NCI-H1092 (cell line): ENCODE measurements around the gene TNFRSF9.
"Not testable (repeated sequence)": the region's sequence is repeated elsewhere in the genome, so short reads cannot be mapped to it uniquely, and the experiment has no call there.

Source experiments
- DNase-seq: peaks from one replicate; lab custom pipeline; 2025; lab: John Stamatoyannopoulos, UW

Gene TNFRSF9

DNA sequence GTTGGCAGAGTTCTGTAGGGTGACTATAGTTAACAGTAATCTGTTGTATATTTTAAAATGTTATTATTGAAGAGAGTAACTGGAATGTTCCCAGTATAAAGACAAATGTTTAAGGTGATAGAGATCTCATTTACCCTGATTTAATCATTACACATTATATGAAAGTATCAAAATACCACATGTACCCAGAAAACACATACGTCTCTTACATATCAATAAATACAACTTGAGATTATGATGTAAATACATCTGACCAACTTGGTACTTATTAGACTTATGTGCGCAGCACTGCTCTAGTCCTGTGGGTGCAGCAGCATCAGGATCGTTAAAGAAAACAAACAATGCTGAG lies 20.2 kb upstream of the TNFRSF9 start:
- no peak for DNase-seq

DNA sequence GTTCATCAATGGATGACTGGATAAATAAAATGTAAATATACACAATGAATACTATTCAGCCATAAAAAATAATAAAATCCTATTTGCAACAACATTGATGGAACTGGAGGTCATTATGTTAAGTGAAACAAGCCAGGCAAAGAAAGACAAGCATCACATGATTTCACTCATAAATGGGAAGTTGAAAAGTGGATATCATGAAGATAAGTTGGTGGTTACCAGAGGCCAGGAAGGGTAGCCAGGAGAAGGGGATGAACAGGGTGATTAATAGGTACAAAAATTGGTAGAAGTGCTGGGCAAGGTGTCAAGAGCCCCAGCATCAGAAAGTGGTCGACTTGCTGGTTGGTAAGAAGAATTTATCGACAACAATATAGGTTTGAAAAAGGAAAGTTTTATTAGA lies 19.5 kb upstream of the TNFRSF9 start:
- no peak for DNase-seq

DNA sequence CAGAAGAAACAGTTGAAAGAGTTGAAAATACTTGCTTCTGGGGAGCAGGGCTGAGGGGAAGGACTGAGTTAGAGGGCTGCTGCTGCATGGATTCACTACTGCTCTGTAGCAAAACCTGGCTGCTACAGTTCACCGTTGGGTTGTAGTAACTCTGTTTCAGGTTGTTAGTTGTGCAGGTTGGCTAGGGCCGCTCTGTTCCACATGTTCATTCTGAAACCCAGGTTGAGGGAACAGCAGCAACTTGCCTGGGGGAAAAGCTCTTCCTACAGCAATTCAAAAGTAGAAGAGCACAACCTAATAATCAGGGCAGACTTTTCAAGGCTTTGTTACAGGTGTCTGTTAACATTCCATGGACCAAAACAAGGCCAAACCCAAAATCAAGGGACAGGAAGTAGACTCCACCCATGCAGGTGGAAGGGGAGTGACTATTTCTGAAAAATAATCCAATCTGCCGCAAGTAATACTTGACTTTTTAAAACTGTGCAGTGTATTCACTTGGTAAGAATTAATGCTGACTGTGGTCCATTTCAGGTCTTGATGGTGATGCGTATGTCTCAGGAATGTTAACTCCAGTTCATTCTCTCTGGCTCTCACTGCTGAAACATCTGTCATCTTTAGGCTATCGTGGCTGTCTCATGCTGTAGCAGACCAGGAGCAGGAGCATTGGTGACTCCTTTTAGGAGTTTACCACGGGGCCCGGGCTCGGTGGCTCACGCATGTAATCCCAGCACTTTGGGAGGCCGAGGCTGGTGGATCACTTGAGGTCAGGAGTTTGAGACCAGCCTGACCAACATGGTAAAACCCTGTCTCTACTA lies 15.8 kb upstream of the TNFRSF9 start:
- DNase-seq, result no peak

DNA sequence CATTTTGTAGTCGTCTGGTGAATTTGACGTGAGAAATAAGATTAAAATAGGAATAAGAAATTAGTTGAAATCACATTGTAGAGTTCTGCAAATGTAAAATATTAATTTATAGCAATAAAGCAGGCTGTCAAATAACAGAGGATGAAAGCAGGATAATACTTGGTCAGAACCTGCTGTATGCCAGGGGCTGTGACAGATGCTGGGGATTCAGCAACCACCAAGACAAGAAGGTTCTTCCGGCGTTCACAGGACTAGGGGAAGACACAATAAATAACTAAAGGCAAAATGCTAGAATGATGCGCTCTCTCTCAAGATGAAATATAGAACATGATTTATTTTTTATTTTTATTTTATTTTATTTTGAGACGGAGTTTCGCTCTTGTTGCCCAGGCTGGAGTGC lies 14.0 kb upstream of the TNFRSF9 start:
- peak; percentile 2 for DNase-seq

DNA sequence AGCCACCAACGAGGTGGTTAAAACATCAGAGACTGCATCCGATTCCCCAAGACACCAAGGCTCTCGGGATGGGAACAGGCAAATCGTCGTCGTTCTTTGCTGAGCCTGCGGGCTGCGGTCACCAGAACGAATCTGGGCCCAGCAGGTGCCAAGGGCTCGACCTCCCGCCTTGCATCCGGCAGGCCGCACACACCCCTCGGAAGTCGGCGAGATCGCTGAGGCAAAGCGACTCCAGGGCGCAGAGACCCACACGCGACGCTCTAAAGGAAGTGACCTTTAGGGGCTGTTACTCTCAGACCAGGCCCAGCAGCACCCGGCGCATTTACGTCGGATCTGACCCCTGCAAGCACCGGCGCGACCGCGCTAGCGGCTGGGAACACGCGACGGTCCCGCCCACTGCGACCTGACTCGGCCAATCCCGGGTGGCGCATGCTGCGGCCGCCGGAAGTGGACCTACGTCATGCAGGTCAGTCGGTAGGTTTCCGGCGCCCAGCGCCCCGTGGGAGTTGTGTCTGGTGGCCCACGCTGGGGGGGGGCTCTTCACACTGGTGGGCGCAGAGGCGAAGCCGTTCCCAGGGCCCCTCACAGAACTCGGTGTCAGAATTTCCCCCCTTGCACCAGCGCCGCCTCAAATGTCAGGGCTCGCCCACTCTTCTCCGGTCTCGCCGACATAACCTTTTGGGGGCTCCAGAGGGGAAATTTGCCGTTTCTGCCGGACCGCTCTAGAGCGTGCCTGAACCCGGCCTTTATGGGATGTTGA lies 13.4 kb upstream of the TNFRSF9 start:
- DNase-seq, result peak; percentile 94

DNA sequence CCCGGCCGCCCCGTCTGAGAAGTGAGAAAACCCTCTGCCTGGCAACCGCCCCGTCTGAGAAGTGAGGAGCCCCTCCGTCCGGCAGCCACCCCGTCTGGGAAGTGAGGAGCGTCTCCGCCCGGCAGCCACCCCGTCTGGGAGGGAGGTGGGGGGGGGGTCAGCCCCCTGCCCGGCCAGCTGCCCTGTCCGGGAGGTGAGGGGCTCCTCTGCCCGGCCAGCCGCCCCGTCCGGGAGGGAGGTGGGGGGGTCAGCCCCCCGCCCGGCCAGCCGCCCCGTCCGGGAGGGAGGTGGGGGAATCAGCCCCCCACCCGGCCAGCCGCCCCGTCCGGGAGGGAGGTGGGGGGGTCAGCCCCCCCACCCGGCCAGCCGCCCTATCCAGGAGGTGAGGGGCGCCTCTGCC lies 12.2 kb upstream of the TNFRSF9 start:
- not testable (repeated sequence) for DNase-seq

DNA sequence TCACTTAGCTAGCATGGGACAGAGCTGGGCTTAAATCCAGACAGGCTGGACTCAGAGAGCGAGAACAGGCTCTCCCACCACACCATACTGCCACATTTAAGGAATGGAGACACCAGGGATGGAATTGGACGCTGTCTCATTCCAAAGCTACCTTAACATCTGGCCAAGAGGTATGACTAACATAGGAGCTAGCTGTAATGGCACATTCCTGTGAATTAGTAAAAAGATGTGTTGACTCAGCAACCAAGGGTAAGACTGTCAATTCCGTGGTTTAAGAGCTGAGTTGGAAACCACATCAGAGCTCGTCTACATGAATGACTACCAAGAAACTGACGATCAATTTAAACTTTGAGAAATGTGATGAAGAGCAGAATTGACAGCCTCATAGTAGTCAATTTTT lies 8.3 kb upstream of the TNFRSF9 start:
- no peak for DNase-seq

DNA sequence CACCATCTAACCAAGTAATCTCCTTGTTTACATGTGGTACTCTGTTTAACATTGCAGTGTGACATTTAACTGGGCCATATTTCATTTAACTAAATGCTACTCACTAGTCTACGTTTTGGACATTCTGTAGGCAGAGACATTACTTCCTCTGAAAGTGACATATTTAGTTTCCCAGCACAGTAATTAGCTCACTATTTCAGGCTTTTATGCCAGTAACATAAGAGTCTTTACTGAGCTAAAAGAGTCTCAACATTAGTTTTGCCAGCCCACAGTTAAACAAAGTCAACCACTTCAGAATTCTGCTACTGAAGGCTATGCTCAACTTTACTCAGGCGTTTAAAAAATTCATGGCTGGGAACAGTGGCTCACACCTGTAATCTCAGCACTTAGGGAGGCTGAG lies 2.6 kb upstream of the TNFRSF9 start:
- no peak for DNase-seq

DNA sequence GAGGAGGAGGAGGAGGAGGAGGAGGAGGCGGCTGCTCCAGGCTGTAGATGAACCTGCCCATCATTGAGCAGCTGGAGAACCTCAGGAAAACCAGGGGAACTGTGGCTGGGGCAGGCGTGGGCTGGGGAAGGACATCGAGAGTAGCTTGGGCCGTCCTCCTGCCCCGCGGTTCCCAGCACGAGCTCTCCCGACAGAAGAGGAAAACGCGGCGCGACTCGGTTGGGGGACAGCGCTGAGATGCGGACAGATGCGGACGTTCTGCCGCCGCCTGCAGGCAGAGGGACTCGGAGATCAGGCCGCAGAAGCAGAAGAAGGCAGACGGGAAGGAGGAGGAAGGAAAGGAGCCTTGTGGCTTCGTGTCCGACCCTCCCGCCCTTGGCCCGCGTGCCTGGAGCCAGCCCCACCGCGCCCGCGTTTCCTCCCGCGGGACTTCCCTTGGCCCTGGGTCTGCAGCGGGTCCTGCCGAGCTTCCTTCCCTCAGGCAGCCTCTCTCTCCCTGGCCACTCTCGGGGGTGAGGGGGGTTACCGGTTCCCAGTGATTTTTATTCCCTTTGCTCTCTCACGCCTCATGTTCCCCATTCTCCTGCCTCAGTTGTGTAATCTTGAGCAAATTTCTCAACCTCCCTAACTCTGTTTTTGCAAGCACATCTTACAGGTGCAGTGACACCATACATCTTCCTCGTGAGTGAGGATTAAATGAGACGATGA lies 1.7 kb upstream of the TNFRSF9 start:
- no peak for DNase-seq

DNA sequence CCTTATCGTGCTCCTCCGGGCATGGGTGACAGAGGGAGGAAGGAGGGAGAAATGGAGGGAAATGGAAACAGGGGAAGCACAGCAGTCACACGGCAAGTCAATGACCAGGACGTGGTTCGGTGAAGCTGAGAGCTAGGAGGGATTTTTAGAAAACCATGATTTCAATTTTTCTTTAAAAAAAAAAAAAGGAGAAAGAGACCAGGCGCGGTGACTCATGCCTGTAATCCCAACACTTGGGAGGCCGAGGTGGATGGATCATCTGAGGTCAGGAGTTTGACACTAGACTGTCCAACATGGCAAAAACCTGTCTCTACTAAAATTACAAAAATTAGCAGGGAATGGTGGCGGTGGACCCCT lies 776 bp upstream of the TNFRSF9 start:
- DNase-seq, result no peak

DNA sequence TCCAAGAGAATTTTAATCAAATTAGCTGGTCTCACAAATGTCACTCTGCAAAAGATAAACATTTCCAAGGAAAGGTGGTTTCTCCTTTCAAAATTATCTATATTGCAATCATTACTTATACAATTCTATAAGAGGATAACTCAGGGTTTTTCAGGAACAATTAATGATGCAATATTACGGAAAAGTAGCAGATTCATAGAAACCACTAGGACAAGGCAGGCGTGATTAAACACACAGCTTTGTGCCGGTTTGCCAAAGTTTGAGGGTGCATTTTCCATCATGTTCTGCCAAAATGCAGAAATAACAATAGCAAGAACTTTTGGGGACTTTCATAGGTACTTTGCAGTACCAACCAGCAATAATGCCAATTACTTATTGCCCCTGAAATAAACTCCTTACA lies 605 bp downstream of the TNFRSF9 start:
- no peak for DNase-seq

DNA sequence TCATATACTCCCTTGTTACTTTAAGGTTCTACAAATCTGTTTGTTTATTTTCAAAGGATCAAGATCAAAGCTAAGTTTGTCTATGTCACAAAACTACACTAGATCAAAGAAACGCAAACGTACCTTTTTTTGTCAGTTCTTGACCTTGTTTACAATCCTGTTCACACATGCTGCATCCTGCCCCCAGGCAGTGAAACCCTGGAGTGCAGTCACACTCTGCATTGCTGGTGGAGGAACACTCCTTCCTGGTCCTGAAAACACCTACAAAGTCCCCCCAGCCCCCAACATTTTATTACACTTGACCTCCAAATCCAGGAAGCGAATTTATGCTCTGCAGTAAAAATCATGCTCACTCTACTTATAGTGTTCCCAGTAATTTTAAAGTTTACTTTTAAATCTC lies 2.6 kb downstream of the TNFRSF9 start:
- no peak for DNase-seq

DNA sequence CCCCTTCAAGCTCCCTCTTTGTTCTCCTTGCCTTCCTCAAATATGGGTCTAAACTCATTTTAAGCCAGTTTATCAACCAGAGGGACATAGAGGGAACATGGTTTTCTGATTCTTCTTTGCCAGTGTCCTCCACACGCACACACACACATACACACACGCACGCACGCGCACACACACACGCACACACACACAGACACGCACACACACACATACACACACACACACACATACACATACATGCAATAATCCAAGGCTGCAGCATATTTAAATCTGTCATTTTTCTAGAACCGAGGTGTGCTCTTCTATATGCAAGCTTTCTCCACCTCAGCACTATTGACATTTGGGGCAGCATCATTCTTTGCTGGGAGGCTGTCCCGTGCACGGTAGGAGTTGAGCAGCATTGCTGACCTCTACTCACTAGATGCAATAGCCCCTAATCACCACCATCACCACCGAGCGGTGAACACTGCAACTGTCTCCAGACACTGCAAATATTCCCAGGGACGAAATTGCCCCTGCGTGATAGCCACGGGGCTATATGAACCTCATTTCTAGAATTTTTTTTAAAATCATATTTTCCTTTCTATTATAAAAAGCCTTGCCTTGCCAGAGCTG lies 8.0 kb downstream of the TNFRSF9 start:
- DNase-seq, result no peak

DNA sequence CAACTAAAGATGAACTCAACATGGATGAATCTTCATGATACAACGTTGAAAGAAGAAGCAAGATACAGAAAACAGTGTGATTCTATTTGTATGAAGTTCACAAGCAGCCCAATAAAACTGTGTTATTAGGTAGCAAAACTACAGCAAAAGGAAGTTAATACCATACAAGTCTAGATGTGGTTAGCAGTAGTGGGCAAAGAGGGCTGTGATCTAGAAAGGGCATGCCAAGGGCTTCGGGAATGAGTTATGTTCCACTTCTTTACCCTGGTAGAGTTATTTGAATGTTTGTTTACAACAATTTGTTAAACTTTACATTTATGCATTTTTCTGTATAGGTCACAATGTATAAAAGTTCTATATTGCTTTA lies 9.2 kb downstream of the TNFRSF9 start:
- DNase-seq, result no peak

DNA sequence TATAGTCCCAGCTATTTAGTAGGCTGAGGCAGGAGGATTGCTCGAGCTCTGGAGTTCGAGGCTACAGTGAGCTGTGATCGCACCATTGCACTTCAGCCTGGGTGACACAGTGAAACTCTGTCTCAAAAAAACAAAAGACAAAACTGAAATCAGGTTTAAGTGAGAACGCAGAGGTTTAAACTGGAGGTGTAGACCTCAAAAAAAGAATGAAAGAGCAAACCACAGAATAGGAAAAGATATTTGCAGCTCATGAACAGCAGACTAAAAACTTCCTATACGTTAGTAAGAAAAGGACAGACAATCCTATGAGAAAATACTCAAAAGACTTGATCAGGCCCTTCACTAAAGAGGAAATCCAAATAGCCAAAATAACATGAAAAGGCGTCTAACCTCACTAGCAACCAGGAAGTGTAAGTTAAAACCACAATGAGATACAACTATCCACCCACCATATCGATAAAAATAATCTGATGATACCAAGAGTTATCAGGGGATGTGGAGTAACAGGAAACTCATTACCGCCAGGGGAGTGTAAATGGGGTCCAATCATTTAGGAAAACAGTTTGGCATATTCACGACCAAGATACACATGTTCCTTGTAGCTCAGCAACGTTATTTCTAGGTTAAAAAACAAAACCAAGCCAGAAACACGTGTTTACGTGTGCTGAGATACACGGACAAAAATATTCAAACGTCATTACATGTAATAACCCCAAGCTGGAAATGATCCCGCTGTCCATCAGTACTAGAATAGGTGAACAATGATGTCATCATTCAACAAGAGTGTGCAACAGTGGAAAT lies 9.8 kb downstream of the TNFRSF9 start:
- no peak for DNase-seq

DNA sequence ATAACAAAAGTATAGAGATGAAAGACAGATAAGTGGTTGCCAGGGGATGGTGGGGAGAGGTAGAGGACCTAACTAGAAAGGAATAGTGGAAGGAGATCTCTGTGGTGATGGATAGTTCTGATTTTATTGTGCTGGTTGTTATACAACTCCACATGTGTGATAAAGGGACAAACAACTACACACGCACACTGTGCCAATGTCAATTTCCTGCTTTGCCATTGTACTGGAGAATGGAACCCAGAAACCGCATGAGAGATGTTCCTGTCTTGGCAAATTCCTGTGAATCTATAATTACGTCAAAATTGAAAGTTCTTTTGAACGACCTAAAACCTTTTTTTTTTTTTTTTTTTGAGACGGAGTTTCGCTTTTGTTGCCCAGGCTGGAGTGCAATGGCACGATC lies 11.0 kb downstream of the TNFRSF9 start:
- no peak for DNase-seq

DNA sequence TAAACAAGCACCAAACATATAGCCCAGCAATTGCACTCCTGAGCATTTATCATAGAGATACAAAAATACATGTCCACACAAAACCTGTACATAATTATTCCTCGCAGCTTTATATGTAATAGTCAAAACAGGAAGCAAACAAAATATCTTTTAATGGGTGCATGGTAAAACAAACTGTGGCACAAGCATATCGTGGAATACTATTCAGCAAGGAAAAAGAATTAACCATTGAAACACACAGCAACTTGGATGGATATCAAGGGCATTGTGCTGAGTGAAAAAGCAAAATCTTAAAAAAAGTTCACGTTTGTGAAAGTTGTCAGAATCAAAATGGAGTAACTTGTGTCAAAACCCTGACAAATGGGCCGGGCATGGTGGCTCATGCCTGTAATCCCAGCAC lies 12.4 kb downstream of the TNFRSF9 start:
- no peak for DNase-seq

DNA sequence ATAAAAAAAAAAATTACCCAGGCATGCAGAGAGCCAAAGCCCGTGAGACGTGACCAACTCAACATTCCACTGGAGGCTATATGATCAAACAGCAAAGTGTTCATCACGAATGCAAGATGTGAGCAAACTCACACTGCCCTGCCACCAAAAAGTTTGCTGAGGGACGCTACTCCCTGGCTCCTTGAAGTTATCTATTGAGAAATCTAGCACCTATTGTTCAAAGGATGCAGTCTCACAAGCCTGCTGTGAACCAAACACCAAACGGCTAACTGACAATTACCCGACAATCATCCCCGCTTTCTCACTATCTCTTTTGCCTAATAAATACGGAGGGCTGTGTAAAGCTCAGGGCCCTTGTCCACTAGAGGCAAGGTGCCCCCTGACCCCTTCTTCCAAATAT lies 13.6 kb downstream of the TNFRSF9 start:
- DNase-seq, result not testable (repeated sequence)

DNA sequence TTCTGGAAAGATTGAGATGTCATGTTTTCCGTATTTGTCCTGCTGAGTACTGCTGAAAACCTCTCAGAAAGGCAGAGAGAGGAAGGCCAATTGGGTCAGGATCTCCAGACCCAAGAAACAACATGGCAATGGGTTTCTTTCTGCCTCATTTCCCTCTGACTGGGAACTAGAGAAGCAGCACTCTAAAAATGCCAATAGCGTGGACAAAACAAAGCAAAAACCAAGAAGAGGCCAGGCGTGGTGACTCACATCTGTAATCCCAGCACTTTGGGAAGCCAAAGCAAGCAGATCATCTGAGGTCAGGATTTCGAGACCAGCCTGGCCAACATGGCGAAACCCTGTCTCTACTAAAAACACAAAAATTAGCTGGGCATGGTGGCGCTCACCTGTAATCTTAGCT lies 18.3 kb downstream of the TNFRSF9 start:
- DNase-seq, result no peak

DNA sequence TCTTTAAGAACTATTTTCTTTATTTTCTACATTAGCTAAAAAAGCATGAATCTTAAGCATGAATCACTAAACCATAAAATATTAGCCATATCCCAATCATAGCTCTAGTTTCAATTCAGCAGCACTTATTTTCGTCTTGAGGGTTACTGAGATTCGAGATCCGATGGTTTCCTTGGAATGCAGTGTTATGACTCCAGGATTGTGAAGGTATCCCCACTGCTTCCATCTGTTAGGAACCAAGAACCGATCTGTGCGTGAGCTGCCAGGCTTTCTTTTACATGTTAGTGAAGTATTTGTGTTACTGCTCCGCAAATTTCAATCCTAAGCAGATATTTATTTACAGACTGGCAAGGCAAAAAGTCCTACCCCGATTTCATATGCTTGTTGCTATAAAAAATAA lies 18.8 kb downstream of the TNFRSF9 start:
- DNase-seq, result no peak

DNA sequence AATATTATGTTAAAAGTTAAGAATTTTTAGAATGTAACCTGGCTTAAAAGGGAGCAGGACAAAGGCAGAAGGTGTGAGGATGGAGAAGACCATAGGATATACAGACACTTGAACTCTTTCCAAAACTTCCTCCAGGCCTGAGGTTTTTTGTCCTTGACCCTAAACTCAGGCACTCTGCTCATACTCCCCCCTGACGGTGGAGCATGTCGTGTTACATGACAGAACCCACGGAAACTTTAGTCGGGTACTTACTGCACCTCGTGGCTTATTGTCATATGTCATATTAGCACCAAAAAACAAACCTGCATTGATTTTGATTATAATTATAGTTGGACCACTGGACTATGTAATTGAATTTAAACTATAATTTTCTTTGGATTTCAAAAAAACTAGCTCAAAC lies 20.8 kb downstream of the TNFRSF9 start:
- no peak for DNase-seq

DNA sequence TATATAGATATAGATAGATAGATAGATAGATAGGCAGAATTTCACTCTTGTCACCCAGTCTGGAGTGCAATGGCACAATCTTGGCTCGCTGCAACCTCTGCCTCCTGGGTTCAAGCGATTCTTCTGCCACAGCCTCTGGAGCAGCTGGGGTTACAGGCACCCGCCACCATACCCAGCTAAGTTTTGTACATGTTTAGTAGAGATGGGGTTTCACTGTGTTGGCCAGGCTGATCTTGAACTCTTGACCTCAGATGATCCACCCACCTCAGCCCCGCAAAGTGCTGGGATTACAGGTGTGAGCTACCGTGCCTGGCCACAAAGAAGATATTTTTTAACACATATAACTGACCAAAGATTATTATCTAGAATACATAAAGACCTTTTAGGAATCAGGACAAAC lies 22.7 kb downstream of the TNFRSF9 start:
- DNase-seq, result not testable (repeated sequence)
